HCT116 (cell line): ENCODE results near the gene GOLT1A. TPM values are rescaled to one million over a fixed set of nuclear protein-coding genes. Genes with fewer than 3 reads are reported as not detected.

Experiments
- ATAC-seq: fragments of 200-7000 bp; cut with Tn5 transposase; 2 replicates; pipeline ENCODE4 v1.9.1; 2020; ENCODE audit warnings: mild to moderate bottlenecking, moderate library complexity
- BruUV-seq: library from RNA; stranded (reverse); fragments of 400-500 nt; replicated peaks from 2 replicates; lab custom pipeline; 2021; lab: Mats Ljungman, UMichigan
- CTCF ChIA-PET: fragments of 300-600 bp; sonication (Branson Sonifier 250); formaldehyde crosslinking; loops from one replicate; lab custom pipeline; 2021; ENCODE audit warnings: antibody characterized with exemption; lab: Charles Lee
- POLR2A ChIA-PET: fragments of 300-600, 350-600 bp; sonication (Branson Sonifier 250); formaldehyde crosslinking; loops from one replicate; lab custom pipeline; 2021; ENCODE audit warnings: antibody characterized with exemption; lab: Charles Lee
- RAD21 ChIA-PET, 2 experiments: fragments of 300-600 bp; sonication (Branson Sonifier 250); formaldehyde crosslinking; loops; one replicate each; lab custom pipeline; 2023; ENCODE audit warnings: low total read pairs in 2 of 2; ENCODE audit not compliant: uncharacterized antibody in 2 of 2, unreplicated experiment in 2 of 2, low non-redundant PET in 1 of 2; lab: Charles Lee
- DNase-seq: peaks from one replicate; pipeline ENCODE4 v3.0.0-alpha.2; 2010; ENCODE audit warnings: low read depth, low spot score
- H2AFZ ChIP-seq: fragments of 200-600 bp; shearing (Covaris generic), sonication (generic); 2 replicates; pipeline ENCODE4 v1.6.1; 2017; ENCODE audit warnings: low read depth, mixed run types, mixed read lengths, antibody characterized with exemption, low read length; ENCODE audit not compliant: poor library complexity, severe bottlenecking
- H3K27ac ChIP-seq: 2 replicates; pipeline ENCODE4 v1.5.1; 2012; ENCODE audit warnings: low read depth, low read length
- H3K27me3 ChIP-seq: fragments of 200-600 bp; sonication (generic); 2 replicates; pipeline ENCODE4 v1.6.1; 2016; ENCODE audit warnings: mixed run types, low read length, mixed read lengths; ENCODE audit not compliant: insufficient read depth
- H3K36me3 ChIP-seq, 2 experiments: fragments of 200-500 bp in 1 of 2; fragments of 200-600 bp in 1 of 2; sonication (Bioruptor generic) in 1 of 2; sonication (generic) in 1 of 2; 2 replicates each; pipeline versions ENCODE4 v1.5.1 to v1.6.1; 2014 to 2016; ENCODE audit warnings: low read length in 2 of 2, inconsistent platforms in 1 of 2, mixed read lengths in 1 of 2, mixed run types in 1 of 2; ENCODE audit not compliant: insufficient read depth in 2 of 2, control insufficient read depth in 1 of 2
- H3K4me1 ChIP-seq, 2 experiments: fragments of 200-600 bp in 1 of 2; sonication (generic) in 1 of 2; 2 replicates each; pipeline versions ENCODE4 v1.5.1 to v1.6.1; 2012 to 2017; ENCODE audit warnings: low read length in 2 of 2, inconsistent platforms in 1 of 2, mild to moderate bottlenecking in 1 of 2, mixed read lengths in 1 of 2, mixed run types in 1 of 2, moderate library complexity in 1 of 2; ENCODE audit not compliant: insufficient read depth in 2 of 2, control insufficient read depth in 1 of 2
- H3K4me2 ChIP-seq: fragments of 200-600 bp; sonication (generic); 2 replicates; pipeline ENCODE4 v1.6.1; 2017; ENCODE audit warnings: mixed run types, low read length, mixed read lengths
- H3K4me3 ChIP-seq, 2 experiments: fragments of 200-600 bp in 1 of 2; sonication (generic) in 1 of 2; replicated peaks in 1 of 2; 2 replicates each; pipeline ENCODE4 v1.5.1; 2011 to 2016; ENCODE audit warnings: low read length in 2 of 2, control low read depth in 1 of 2, low read depth in 1 of 2, mild to moderate bottlenecking in 1 of 2, mixed read lengths in 1 of 2, mixed run types in 1 of 2
- H3K79me2 ChIP-seq: fragments of 200-600 bp; sonication (generic); 2 replicates; pipeline ENCODE4 v1.6.1; 2017; ENCODE audit warnings: mild to moderate bottlenecking, mixed run types, low read length, moderate library complexity, mixed read lengths; ENCODE audit not compliant: insufficient read depth
- H3K9ac ChIP-seq: fragments of 200-600 bp; sonication (generic); 2 replicates; pipeline ENCODE4 v1.6.1; 2016; ENCODE audit warnings: low read length, mixed read lengths
- H3K9me2 ChIP-seq: fragments of 200-600 bp; sonication (generic), shearing (Covaris generic); 2 replicates; pipeline ENCODE4 v1.6.1; 2017; ENCODE audit warnings: mixed run types, mild to moderate bottlenecking, moderate library complexity; ENCODE audit not compliant: insufficient read depth
- H3K9me3 ChIP-seq, 2 experiments: fragments of 200-500 bp in 1 of 2; fragments of 200-600 bp in 1 of 2; sonication (Bioruptor generic) in 1 of 2; sonication (generic) in 1 of 2; 2 replicates each; pipeline ENCODE4 v1.6.1; 2014 to 2017; ENCODE audit warnings: low read length in 2 of 2, mixed read lengths in 2 of 2, inconsistent platforms in 1 of 2, low read depth in 1 of 2, mild to moderate bottlenecking in 1 of 2, mixed run types in 1 of 2, moderate library complexity in 1 of 2; ENCODE audit not compliant: control insufficient read depth in 1 of 2, insufficient read depth in 1 of 2
- H4K20me1 ChIP-seq: fragments of 200-600 bp; sonication (generic), shearing (Covaris generic); 2 replicates; pipeline ENCODE4 v1.6.1; 2017; ENCODE audit warnings: mixed run types, mild to moderate bottlenecking, moderate library complexity; ENCODE audit not compliant: insufficient read depth
- ELF1 ChIP-seq: IDR thresholded peaks from 2 replicates; pipeline ENCODE4 v1.6.1; 2012; ENCODE audit warnings: low read depth, borderline replicate concordance
- EZH2 ChIP-seq: fragments of 200-600 bp; sonication (generic); IDR thresholded peaks from 2 replicates; pipeline ENCODE4 v1.6.1; 2017; ENCODE audit warnings: antibody characterized with exemption, mixed run types
- EZH2phosphoT487 ChIP-seq: fragments of 200-600 bp; IDR thresholded peaks from 2 replicates; pipeline ENCODE4 v1.6.1; 2018; ENCODE audit warnings: antibody characterized with exemption, borderline replicate concordance
- POLR2AphosphoS5 ChIP-seq: IDR thresholded peaks from 2 replicates; pipeline ENCODE4 v1.6.1; 2011; ENCODE audit warnings: mild to moderate bottlenecking, low read depth, low read length, moderate library complexity
- SRF ChIP-seq: IDR thresholded peaks from 2 replicates; pipeline ENCODE4 v1.6.1; 2012; ENCODE audit warnings: low read depth
- TCF7L2 ChIP-seq: IDR thresholded peaks from 2 replicates; pipeline ENCODE4 v1.7.0; 2011; ENCODE audit warnings: borderline replicate concordance, inconsistent platforms; ENCODE audit not compliant: insufficient read depth, insufficient read length; ENCODE audit errors: extremely low read depth
- ZFX ChIP-seq: fragments of 450-650 bp; IDR thresholded peaks from 2 replicates; pipeline ENCODE4 v1.6.1; 2017
- intact Hi-C: fragments of 100-400 bp; cut with micrococcal nuclease; formaldehyde crosslinking; loops from 2 replicates; pipeline ENCODE4 v1.10.0; 2022
- total RNA-seq: library from RNA; stranded (reverse); gene quantifications from one replicate; pipeline ENCODE4 v1.2.1, GENCODE V29; 2021; ENCODE audit not compliant: unreplicated experiment
- TF ChIP-seq, protein P1 (sequence below), 3 experiments: fragments of 200-600 bp in 1 of 3; sonication (generic) in 1 of 3; IDR thresholded peaks in 2 of 3; conservative IDR thresholded peaks in 1 of 3; 2 replicates each; pipeline ENCODE4 v1.5.1; 2012 to 2017; ENCODE audit warnings: low read depth in 2 of 3, low read length in 2 of 3, antibody characterized with exemption in 1 of 3, borderline replicate concordance in 1 of 3, control low read depth in 1 of 3, mild to moderate bottlenecking in 1 of 3, mixed read lengths in 1 of 3, mixed run types in 1 of 3, moderate library complexity in 1 of 3; ENCODE audit not compliant: insufficient read depth in 1 of 3
- TF ChIP-seq, protein P2 (sequence below): IDR thresholded peaks from 2 replicates; pipeline ENCODE4 v1.6.1; 2012; ENCODE audit warnings: low read depth

GOLT1A gene
- total RNA-seq, 1 experiment from 2014 or later, result 8.0 TPM

DNA sequence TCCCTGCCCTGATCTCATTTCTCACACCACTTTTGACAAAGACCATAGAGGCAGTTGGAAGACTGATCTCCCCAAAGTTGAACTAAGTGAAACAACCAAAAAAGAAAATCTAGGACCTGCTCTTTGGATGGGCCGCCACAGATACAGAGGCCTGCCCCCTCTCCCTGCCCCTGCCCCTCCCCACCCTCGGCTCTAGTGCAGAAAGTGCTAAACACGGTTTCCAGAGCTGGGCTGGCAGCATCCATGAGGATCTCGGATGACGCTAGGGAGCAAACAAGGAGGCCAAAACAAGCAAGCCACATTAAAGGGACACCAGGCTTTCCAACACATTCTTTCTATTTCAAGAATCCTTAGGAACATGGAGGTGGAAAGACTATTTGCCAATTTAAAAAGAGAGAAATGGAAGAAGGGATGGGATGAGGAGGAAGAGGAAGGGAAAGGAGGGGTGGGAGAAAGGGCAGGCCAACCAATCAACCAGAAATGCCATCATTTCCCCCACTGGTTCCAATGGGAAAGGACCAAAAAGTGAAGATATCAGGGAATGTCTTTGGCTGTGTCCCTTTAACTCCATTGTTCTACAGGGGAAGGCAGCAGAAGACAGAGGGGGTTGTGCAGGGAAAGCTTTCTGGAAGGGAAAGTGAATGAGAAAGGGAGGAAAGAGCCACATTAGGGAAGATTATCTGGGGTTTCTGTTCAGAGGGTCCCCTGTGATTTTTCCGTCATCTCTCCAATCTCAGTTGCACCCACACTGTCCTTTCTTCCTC, 38.3 kb upstream of the GOLT1A start:
- POLR2A ChIA-PET, result no interaction called here
- H3K27me3 ChIP-seq, result no peaks in the 10 kb centered on the region
- RAD21 ChIA-PET, result no interaction called here
- no peak overlapping the region for H2AFZ ChIP-seq
- TF ChIP-seq EZH2phosphoT487, result no peak
- no peak for TF ChIP-seq POLR2AphosphoS5
- TF ChIP-seq EZH2, result no peak
- no peak overlapping the region for H3K4me2 ChIP-seq
- H3K27ac ChIP-seq, result no peak overlapping the region
- H3K79me2 ChIP-seq, result no peaks in the 10 kb centered on the region
- H3K4me3 ChIP-seq, result no peak overlapping the region
- no peaks in the 10 kb centered on the region for H3K9me2 ChIP-seq
- H4K20me1 ChIP-seq, result no peaks in the 10 kb centered on the region
- H3K9me3 ChIP-seq, result no peaks in the 10 kb centered on the region
- no TSS peak for BruUV-seq
- H3K36me3 ChIP-seq, result no peaks in the 10 kb centered on the region
- DNase-seq (no peak), ATAC-seq (no peak)
- CTCF ChIA-PET, result no interaction called here
- H3K4me1 ChIP-seq, result no peaks in the 10 kb centered on the region
- no peak overlapping the region for H3K9ac ChIP-seq
- intact Hi-C loops, result no loop called here

DNA sequence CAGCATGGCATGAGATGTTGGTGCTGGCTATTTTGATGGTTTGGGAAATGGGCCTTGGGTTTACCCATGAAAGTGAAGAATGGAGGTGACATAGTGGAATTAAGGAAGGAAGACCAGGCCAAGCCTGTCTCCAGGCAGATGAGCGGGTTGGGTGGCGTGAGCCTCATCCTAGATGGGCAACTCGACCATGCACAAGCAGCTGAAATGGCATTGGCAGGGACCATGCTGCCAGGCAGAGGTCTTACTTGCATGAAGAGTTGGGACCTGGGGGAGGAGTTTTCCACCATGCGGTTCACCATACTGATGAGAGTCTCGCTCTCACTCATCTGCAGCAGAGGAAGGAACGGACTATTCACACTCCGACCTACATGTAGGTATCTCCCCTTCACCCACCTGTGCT, 37.5 kb upstream of the GOLT1A start:
- H3K27ac ChIP-seq, result no peak overlapping the region
- no peak overlapping the region for H3K9ac ChIP-seq
- RAD21 ChIA-PET, result no interaction called here
- no peaks in the 10 kb centered on the region for H3K36me3 ChIP-seq
- no peaks in the 10 kb centered on the region for H3K9me2 ChIP-seq
- H3K4me1 ChIP-seq, result no peaks in the 10 kb centered on the region
- no peaks in the 10 kb centered on the region for H3K27me3 ChIP-seq
- no peak overlapping the region for H3K4me3 ChIP-seq
- H3K4me2 ChIP-seq, result no peak overlapping the region
- H3K9me3 ChIP-seq, result no peaks in the 10 kb centered on the region
- H2AFZ ChIP-seq, result no peak overlapping the region
- DNase-seq (no peak), ATAC-seq (no peak)
- POLR2A ChIA-PET, result no interaction called here
- TF ChIP-seq SRF, result no peak
- no peak for TF ChIP-seq ZFX
- no peak for TF ChIP-seq POLR2AphosphoS5
- TF ChIP-seq, protein P1, sequence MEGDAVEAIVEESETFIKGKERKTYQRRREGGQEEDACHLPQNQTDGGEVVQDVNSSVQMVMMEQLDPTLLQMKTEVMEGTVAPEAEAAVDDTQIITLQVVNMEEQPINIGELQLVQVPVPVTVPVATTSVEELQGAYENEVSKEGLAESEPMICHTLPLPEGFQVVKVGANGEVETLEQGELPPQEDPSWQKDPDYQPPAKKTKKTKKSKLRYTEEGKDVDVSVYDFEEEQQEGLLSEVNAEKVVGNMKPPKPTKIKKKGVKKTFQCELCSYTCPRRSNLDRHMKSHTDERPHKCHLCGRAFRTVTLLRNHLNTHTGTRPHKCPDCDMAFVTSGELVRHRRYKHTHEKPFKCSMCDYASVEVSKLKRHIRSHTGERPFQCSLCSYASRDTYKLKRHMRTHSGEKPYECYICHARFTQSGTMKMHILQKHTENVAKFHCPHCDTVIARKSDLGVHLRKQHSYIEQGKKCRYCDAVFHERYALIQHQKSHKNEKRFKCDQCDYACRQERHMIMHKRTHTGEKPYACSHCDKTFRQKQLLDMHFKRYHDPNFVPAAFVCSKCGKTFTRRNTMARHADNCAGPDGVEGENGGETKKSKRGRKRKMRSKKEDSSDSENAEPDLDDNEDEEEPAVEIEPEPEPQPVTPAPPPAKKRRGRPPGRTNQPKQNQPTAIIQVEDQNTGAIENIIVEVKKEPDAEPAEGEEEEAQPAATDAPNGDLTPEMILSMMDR (IDR thresholded peaks at IDR 0.05 in 2 of 3, conservative IDR thresholded peaks at IDR 0.05 in 1 of 3; ENCODE audit: borderline replicate concordance in 1 of 3, insufficient read depth in 1 of 3, low read depth in 2 of 3, low read length in 2 of 3), result no peak
- TF ChIP-seq TCF7L2, result no peak
- no peak for TF ChIP-seq ELF1
- TF ChIP-seq, protein P2, sequence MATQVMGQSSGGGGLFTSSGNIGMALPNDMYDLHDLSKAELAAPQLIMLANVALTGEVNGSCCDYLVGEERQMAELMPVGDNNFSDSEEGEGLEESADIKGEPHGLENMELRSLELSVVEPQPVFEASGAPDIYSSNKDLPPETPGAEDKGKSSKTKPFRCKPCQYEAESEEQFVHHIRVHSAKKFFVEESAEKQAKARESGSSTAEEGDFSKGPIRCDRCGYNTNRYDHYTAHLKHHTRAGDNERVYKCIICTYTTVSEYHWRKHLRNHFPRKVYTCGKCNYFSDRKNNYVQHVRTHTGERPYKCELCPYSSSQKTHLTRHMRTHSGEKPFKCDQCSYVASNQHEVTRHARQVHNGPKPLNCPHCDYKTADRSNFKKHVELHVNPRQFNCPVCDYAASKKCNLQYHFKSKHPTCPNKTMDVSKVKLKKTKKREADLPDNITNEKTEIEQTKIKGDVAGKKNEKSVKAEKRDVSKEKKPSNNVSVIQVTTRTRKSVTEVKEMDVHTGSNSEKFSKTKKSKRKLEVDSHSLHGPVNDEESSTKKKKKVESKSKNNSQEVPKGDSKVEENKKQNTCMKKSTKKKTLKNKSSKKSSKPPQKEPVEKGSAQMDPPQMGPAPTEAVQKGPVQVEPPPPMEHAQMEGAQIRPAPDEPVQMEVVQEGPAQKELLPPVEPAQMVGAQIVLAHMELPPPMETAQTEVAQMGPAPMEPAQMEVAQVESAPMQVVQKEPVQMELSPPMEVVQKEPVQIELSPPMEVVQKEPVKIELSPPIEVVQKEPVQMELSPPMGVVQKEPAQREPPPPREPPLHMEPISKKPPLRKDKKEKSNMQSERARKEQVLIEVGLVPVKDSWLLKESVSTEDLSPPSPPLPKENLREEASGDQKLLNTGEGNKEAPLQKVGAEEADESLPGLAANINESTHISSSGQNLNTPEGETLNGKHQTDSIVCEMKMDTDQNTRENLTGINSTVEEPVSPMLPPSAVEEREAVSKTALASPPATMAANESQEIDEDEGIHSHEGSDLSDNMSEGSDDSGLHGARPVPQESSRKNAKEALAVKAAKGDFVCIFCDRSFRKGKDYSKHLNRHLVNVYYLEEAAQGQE, result no peak
- BruUV-seq, result no TSS peak
- H3K79me2 ChIP-seq, result no peaks in the 10 kb centered on the region
- no peaks in the 10 kb centered on the region for H4K20me1 ChIP-seq
- CTCF ChIA-PET, result no interaction called here
- intact Hi-C loops, result no loop called here
